Activated CD4-positive, alpha-beta T cell treated with anti-CD3 and anti-CD28 coated beads for 1 hour (primary cell): ENCODE measurements around the gene LRCOL1.
A peak's percentile ranks its signal among the peaks of the same experiment; 100 is the strongest.

Source experiments
- DNase-seq: peaks from one replicate; pipeline ENCODE4 v3.0.0-alpha.2; 2020

Gene LRCOL1

GRCh38 chr12:132618683-132619043 is 8.3 kb upstream of the LRCOL1 start, which contains the start of gene P2RX2:
TSS of gene P2RX2 (plus strand) at chr12:132618776. CDS start at chr12:132618817, 41 bp downstream.
- DNase-seq: no peak

- DNase-seq: no peak
Observed at GRCh38 chr12:132617822-132618682, 7.7 kb upstream of the LRCOL1 start.

- DNase-seq: no peak
Observed at GRCh38 chr12:132617135-132617701, 6.8 kb upstream of the LRCOL1 start.

GRCh38 chr12:132615579-132616038 is 5.2 kb upstream of the LRCOL1 start:
- DNase-seq: no peak

GRCh38 chr12:132614861-132615578 is 4.6 kb upstream of the LRCOL1 start:
- DNase-seq: peak; percentile 68

GRCh38 chr12:132614029-132614428 is 3.6 kb upstream of the LRCOL1 start:
- DNase-seq: no peak

GRCh38 chr12:132611620-132612019 is 1.2 kb upstream of the LRCOL1 start:
- DNase-seq: no peak

- DNase-seq: no peak
Observed at GRCh38 chr12:132610866-132611602, 652 bp upstream of the LRCOL1 start.

GRCh38 chr12:132608231-132609171 is 1.9 kb downstream of the LRCOL1 start:
- DNase-seq: no peak

- DNase-seq: no peak
Observed at GRCh38 chr12:132606927-132607326, 3.5 kb downstream of the LRCOL1 start.

- no peak for DNase-seq
Observed at GRCh38 chr12:132606466-132606865, 3.9 kb downstream of the LRCOL1 start.

- no peak for DNase-seq
Observed at GRCh38 chr12:132605892-132606291, 4.5 kb downstream of the LRCOL1 start.

- no peak for DNase-seq
Observed at GRCh38 chr12:132604668-132605441, 5.5 kb downstream of the LRCOL1 start.

- DNase-seq: no peak
Observed at GRCh38 chr12:132604151-132604618, 6.2 kb downstream of the LRCOL1 start.

GRCh38 chr12:132603240-132604150 is 6.9 kb downstream of the LRCOL1 start:
- no peak for DNase-seq

GRCh38 chr12:132602572-132603239 is 7.7 kb downstream of the LRCOL1 start:
- DNase-seq: no peak

GRCh38 chr12:132601171-132601883 is 9.1 kb downstream of the LRCOL1 start:
- DNase-seq: no peak
